H9 (cell line): ENCODE data around the gene MYO10. TPM values are rescaled to one million over a fixed set of nuclear protein-coding genes. Genes with fewer than 3 reads are reported as not detected.

ENCODE experiments used
- DNase-seq: peaks from one replicate; pipeline ENCODE4 v3.0.0-alpha.2; 2017
- H2AFZ ChIP-seq: one replicate; pipeline ENCODE4 v1.6.1; 2013; ENCODE audit warnings: mild to moderate bottlenecking, low read length, control low read depth, moderate library complexity
- H2AK5ac ChIP-seq: 2 replicates; pipeline ENCODE4 v1.6.1; 2013; ENCODE audit warnings: low read length, control low read depth, mixed read lengths; ENCODE audit not compliant: insufficient read length
- H2BK120ac ChIP-seq: one replicate; pipeline ENCODE4 v1.6.1; 2013; ENCODE audit warnings: low read depth, mild to moderate bottlenecking, low read length, control low read depth, inconsistent platforms; ENCODE audit not compliant: poor library complexity, severe bottlenecking
- H2BK12ac ChIP-seq: 2 replicates; pipeline ENCODE4 v1.6.1; 2013; ENCODE audit warnings: low read length, control low read depth, mixed read lengths, low read depth; ENCODE audit not compliant: insufficient read length
- H2BK15ac ChIP-seq: 2 replicates; pipeline ENCODE4 v1.6.1; 2013; ENCODE audit warnings: low read depth, low read length, control low read depth
- H2BK20ac ChIP-seq: one replicate; pipeline ENCODE4 v1.6.1; 2013; ENCODE audit warnings: low read depth, mild to moderate bottlenecking, low read length, control low read depth, inconsistent platforms; ENCODE audit not compliant: poor library complexity, severe bottlenecking
- H2BK5ac ChIP-seq: 2 replicates; pipeline ENCODE4 v1.6.1; 2013; ENCODE audit warnings: low read length, control low read depth, mixed read lengths; ENCODE audit not compliant: insufficient read length
- H3K14ac ChIP-seq: 2 replicates; pipeline ENCODE4 v1.6.1; 2013; ENCODE audit warnings: low read length, control low read depth; ENCODE audit not compliant: insufficient read depth
- H3K18ac ChIP-seq: 2 replicates; pipeline ENCODE4 v1.6.1; 2013; ENCODE audit warnings: low read depth, mild to moderate bottlenecking, mixed read lengths, low read length, control low read depth; ENCODE audit not compliant: insufficient read length
- H3K23ac ChIP-seq: 2 replicates; pipeline ENCODE4 v1.6.1; 2013; ENCODE audit warnings: low read length, control low read depth, mixed read lengths, low read depth; ENCODE audit not compliant: insufficient read length
- H3K23me2 ChIP-seq: 2 replicates; pipeline ENCODE4 v1.6.1; 2013; ENCODE audit warnings: low read depth, mild to moderate bottlenecking, mixed read lengths, low read length, control low read depth; ENCODE audit not compliant: insufficient read length, poor library complexity, severe bottlenecking
- H3K27ac ChIP-seq: 2 replicates; pipeline ENCODE4 v1.5.1; 2013; ENCODE audit warnings: low read length, control low read depth, mixed read lengths, low read depth; ENCODE audit not compliant: insufficient read length
- H3K27me3 ChIP-seq: 2 replicates; pipeline ENCODE4 v1.6.1; 2013; ENCODE audit warnings: low read length, control low read depth, inconsistent platforms; ENCODE audit not compliant: insufficient read depth
- H3K4ac ChIP-seq: 2 replicates; pipeline ENCODE4 v1.6.1; 2013; ENCODE audit warnings: low read depth, mild to moderate bottlenecking, control low read depth, inconsistent platforms, low read length, moderate library complexity
- H3K4me1 ChIP-seq: 2 replicates; pipeline ENCODE4 v1.6.1; 2013; ENCODE audit warnings: low read length, control low read depth, inconsistent platforms; ENCODE audit not compliant: insufficient read depth
- H3K4me2 ChIP-seq: 2 replicates; pipeline ENCODE4 v1.6.1; 2013; ENCODE audit warnings: low read length, control low read depth, mixed read lengths; ENCODE audit not compliant: insufficient read length, insufficient read depth
- H3K56ac ChIP-seq: 2 replicates; pipeline ENCODE4 v1.6.1; 2013; ENCODE audit warnings: low read depth, mild to moderate bottlenecking, mixed read lengths, low read length, control low read depth; ENCODE audit not compliant: insufficient read length
- H3K79me1 ChIP-seq: 2 replicates; pipeline ENCODE4 v1.6.1; 2013; ENCODE audit warnings: low read depth, mild to moderate bottlenecking, moderate library complexity, low read length, control low read depth, inconsistent platforms; ENCODE audit not compliant: insufficient read depth, poor library complexity, severe bottlenecking
- H3K79me2 ChIP-seq: 2 replicates; pipeline ENCODE4 v1.6.1; 2013; ENCODE audit warnings: low read length, control low read depth, inconsistent platforms; ENCODE audit not compliant: insufficient read depth
- H3K9ac ChIP-seq: 2 replicates; pipeline ENCODE4 v1.6.1; 2013; ENCODE audit warnings: low read length, control low read depth, mixed read lengths; ENCODE audit not compliant: insufficient read length; ENCODE audit errors: extremely low read depth
- H3K9me3 ChIP-seq: one replicate; pipeline ENCODE4 v1.6.1; 2013; ENCODE audit warnings: low read depth, low read length, inconsistent platforms; ENCODE audit not compliant: control insufficient read depth
- H3T11ph ChIP-seq: one replicate; pipeline ENCODE4 v1.6.1; 2013; ENCODE audit warnings: mild to moderate bottlenecking, low read length, control low read depth, inconsistent platforms
- H4K20me1 ChIP-seq: one replicate; pipeline ENCODE4 v1.6.1; 2013; ENCODE audit not compliant: control insufficient read depth, insufficient read length, insufficient read depth
- H4K5ac ChIP-seq: 2 replicates; pipeline ENCODE4 v1.6.1; 2013; ENCODE audit warnings: low read depth, mild to moderate bottlenecking, mixed read lengths, low read length, control low read depth; ENCODE audit not compliant: insufficient read length
- H4K8ac ChIP-seq: replicated peaks from 2 replicates; pipeline ENCODE4 v1.6.1; 2013; ENCODE audit warnings: low read length, control low read depth, mixed read lengths, low read depth; ENCODE audit not compliant: insufficient read length
- H4K91ac ChIP-seq: 2 replicates; pipeline ENCODE4 v1.6.1; 2013; ENCODE audit warnings: low read depth, mild to moderate bottlenecking, moderate library complexity, mixed read lengths, low read length, control low read depth; ENCODE audit not compliant: insufficient read length
- H3K27ac Mint-ChIP-seq, 3 experiments: 2 replicates in 2 of 3; 3 replicates in 1 of 3; pipeline ENCODE4 v1.8.0; 2020 to 2021; ENCODE audit warnings: mixed read lengths in 3 of 3, mild to moderate bottlenecking in 1 of 3, moderate library complexity in 1 of 3
- H3K27me3 Mint-ChIP-seq: 2 replicates; pipeline ENCODE4 v1.8.0; 2021; ENCODE audit warnings: low read depth, mild to moderate bottlenecking, moderate library complexity, mixed read lengths
- H3K36me3 Mint-ChIP-seq, 3 experiments: 2 replicates in 2 of 3; 3 replicates in 1 of 3; pipeline ENCODE4 v1.8.0; 2020 to 2021; ENCODE audit warnings: low read depth in 3 of 3, mixed read lengths in 3 of 3; ENCODE audit not compliant: insufficient read depth in 1 of 3
- H3K4me1 Mint-ChIP-seq, 2 experiments: 2 replicates each; pipeline ENCODE4 v1.8.0; 2020; ENCODE audit warnings: mixed read lengths in 2 of 2
- H3K4me3 Mint-ChIP-seq, 2 experiments: 2 replicates in 1 of 2; 3 replicates in 1 of 2; pipeline ENCODE4 v1.8.0; 2020 to 2021; ENCODE audit warnings: mild to moderate bottlenecking in 2 of 2, mixed read lengths in 2 of 2, moderate library complexity in 1 of 2
- H3K9me3 Mint-ChIP-seq, 2 experiments: 2 replicates in 1 of 2; 3 replicates in 1 of 2; pipeline ENCODE4 v1.8.0; 2020; ENCODE audit warnings: mild to moderate bottlenecking in 2 of 2, mixed read lengths in 2 of 2, moderate library complexity in 1 of 2
- WGBS: extraction: QIAGEN DNeasy Blood & Tissue Kit; methylation state at CpG from one replicate; pipeline ENCODE4 v1.1.7; 2013; ENCODE audit warnings: missing lambda C conversion rate, low lambda C conversion rate, mixed read lengths; ENCODE audit not compliant: insufficient read length; ENCODE audit errors: extremely low coverage; 5-methylcytosine and 5-hydroxymethylcytosine counted together
- total RNA-seq: library from RNA; stranded (reverse); gene quantifications from 2 replicates; pipeline ENCODE4 v1.2.1, GENCODE V29; 2021
- TF ChIP-seq, protein P1 (sequence below): fragments of 200-600 bp; sonication (generic); conservative IDR thresholded peaks from 3 replicates; pipeline ENCODE4 v1.8.0; 2021; ENCODE audit warnings: antibody characterized with exemption, mild to moderate bottlenecking

Gene MYO10
- total RNA-seq, 1 experiment from 2014 or later = 127 TPM

DNA sequence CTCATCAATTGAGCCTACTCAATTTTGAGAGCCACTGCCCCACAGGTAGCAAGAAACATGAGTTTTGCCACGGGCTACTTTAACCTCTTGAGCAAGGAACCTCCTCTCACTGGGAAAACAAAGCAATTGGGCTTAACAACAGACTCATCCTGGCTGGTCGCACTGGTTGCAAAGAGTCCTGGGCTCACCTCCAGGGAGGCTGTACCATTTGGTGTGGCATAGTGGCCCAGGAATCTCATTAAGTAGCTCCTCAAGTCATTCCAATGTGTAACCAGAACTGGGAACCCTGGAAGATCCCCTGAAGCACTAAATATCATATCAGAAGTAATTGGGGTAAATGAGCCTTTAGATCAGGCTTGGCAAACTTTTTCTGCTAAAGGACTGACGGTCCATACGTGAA lies 78.5 kb downstream of the MYO10 start:
- Histone ChIP-seq H4K5ac (no peak overlapping the region), H4K20me1 (no peaks in the 10 kb centered on the region), H3K14ac (no peak overlapping the region), H2BK20ac (no peak overlapping the region), H2AK5ac (no peak overlapping the region), H3K27ac (no peak overlapping the region), H3K23me2 (no peaks in the 10 kb centered on the region), H3K9ac (no peak overlapping the region), H3K23ac (no peak overlapping the region), H4K8ac (no peak overlapping the region), H3K4me2 (no peak overlapping the region), H2BK15ac (no peak overlapping the region), H3K27me3 (no peaks in the 10 kb centered on the region), H3K79me2 (no peaks in the 10 kb centered on the region), H2AFZ (no peak overlapping the region), H3K18ac (no peak overlapping the region), H3K9me3 (no peaks in the 10 kb centered on the region), H3K79me1 (no peaks in the 10 kb centered on the region), H4K91ac (no peak overlapping the region), H2BK120ac (no peak overlapping the region), H3T11ph (no peak overlapping the region), H3K4ac (no peak overlapping the region), H2BK5ac (no peak overlapping the region), H2BK12ac (no peak overlapping the region), H3K4me1 (peaks cover 9% of the 10 kb centered on the region), H3K56ac (no peak overlapping the region)
- Mint-ChIP-seq H3K27ac (peak overlapping the region; percentile 66 to 96 (median 82); a peak in 3 of 7 replicates), H3K9me3 (peaks cover 0 to 4% of the 10 kb centered on the region in 2 experiments; a peak in 2 of 5 replicates), H3K36me3 (peaks cover 3 to 9% (median 4%) of the 10 kb centered on the region in 3 experiments), H3K4me1 (peaks cover 49 to 54% of the 10 kb centered on the region in 2 experiments), H3K27me3 (no peaks in the 10 kb centered on the region), H3K4me3 (no peak overlapping the region)
- no peak for DNase-seq
- TF ChIP-seq, protein P1, sequence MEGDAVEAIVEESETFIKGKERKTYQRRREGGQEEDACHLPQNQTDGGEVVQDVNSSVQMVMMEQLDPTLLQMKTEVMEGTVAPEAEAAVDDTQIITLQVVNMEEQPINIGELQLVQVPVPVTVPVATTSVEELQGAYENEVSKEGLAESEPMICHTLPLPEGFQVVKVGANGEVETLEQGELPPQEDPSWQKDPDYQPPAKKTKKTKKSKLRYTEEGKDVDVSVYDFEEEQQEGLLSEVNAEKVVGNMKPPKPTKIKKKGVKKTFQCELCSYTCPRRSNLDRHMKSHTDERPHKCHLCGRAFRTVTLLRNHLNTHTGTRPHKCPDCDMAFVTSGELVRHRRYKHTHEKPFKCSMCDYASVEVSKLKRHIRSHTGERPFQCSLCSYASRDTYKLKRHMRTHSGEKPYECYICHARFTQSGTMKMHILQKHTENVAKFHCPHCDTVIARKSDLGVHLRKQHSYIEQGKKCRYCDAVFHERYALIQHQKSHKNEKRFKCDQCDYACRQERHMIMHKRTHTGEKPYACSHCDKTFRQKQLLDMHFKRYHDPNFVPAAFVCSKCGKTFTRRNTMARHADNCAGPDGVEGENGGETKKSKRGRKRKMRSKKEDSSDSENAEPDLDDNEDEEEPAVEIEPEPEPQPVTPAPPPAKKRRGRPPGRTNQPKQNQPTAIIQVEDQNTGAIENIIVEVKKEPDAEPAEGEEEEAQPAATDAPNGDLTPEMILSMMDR = no peak
- WGBS = no CpG with 5 or more reads among the region's 4 CpGs
